Stimulated activated naive CD4-positive, alpha-beta T cell treated with Interleukin-2 at 50 U/mL for 16 hours (primary cell): ENCODE results near the gene BTAF1.
A peak's percentile ranks its signal among the peaks of the same experiment; 100 is the strongest.

Source experiments
- DNase-seq: peaks from one replicate; lab custom pipeline; 2025; lab: John Stamatoyannopoulos, UW

The BTAF1 gene

GRCh38 chr10:91908337-91909116, 15.0 kb upstream of the BTAF1 start:
- peak; percentile 70 for DNase-seq

- DNase-seq, result peak; percentile 33
Observed at GRCh38 chr10:91909117-91909677, 14.4 kb upstream of the BTAF1 start, which contains the start of gene FGFBP3. Gene FGFBP3, minus strand, starts transcription at chr10:91909486. Its CDS starts 517 bp downstream, at chr10:91908969.

GRCh38 chr10:91910467-91910866, 13.1 kb upstream of the BTAF1 start:
- no peak for DNase-seq

- no peak for DNase-seq
Observed at GRCh38 chr10:91919651-91920050, 3.9 kb upstream of the BTAF1 start.

GRCh38 chr10:91924212-91925021, 847 bp downstream of the BTAF1 start:
- DNase-seq, result no peak

GRCh38 chr10:91925022-91925320, 1.4 kb downstream of the BTAF1 start:
- DNase-seq, result no peak

- DNase-seq, result no peak
Observed at GRCh38 chr10:91930939-91931338, 7.4 kb downstream of the BTAF1 start.

- no peak for DNase-seq
Observed at GRCh38 chr10:91931526-91932190, 8.1 kb downstream of the BTAF1 start.

- no peak for DNase-seq
Observed at GRCh38 chr10:91932737-91933136, 9.2 kb downstream of the BTAF1 start.

GRCh38 chr10:91935886-91936285, 12.3 kb downstream of the BTAF1 start:
- DNase-seq, result no peak

- DNase-seq, result no peak
Observed at GRCh38 chr10:91939653-91940052, 16.1 kb downstream of the BTAF1 start.

- no peak for DNase-seq
Observed at GRCh38 chr10:91941426-91941825, 17.9 kb downstream of the BTAF1 start.

- no peak for DNase-seq
Observed at GRCh38 chr10:91944880-91945630, 21.5 kb downstream of the BTAF1 start.

- no peak for DNase-seq
Observed at GRCh38 chr10:91953600-91954160, 30.1 kb downstream of the BTAF1 start.

GRCh38 chr10:91955114-91955513, 31.5 kb downstream of the BTAF1 start:
- no peak for DNase-seq

- DNase-seq, result no peak
Observed at GRCh38 chr10:91957091-91957490, 33.5 kb downstream of the BTAF1 start.

- DNase-seq, result no peak
Observed at GRCh38 chr10:91969297-91969696, 45.7 kb downstream of the BTAF1 start.

- DNase-seq, result no peak
Observed at GRCh38 chr10:91974960-91975359, 51.4 kb downstream of the BTAF1 start.

GRCh38 chr10:91975438-91975837, 51.9 kb downstream of the BTAF1 start:
- DNase-seq, result no peak

- no peak for DNase-seq
Observed at GRCh38 chr10:91976317-91977051, 52.9 kb downstream of the BTAF1 start.

GRCh38 chr10:91977491-91977890, 53.9 kb downstream of the BTAF1 start:
- no peak for DNase-seq
